Spinal cord (tissue), 10 donors: ENCODE data around the gene MSANTD4. TPM values are rescaled to one million over a fixed set of nuclear protein-coding genes. Genes with fewer than 3 reads are reported as not detected.

Experiments used
- DNase-seq, 6 donors: peaks; one replicate each; pipeline versions ENCODE4 v3.0.0 to v3.0.0-alpha.2; 2013 to 2015; ENCODE audit warnings: low spot score in 6 of 6, low read depth in 4 of 6
- H3K27ac ChIP-seq: one replicate; pipeline ENCODE4 v1.5.1; 2013; ENCODE audit warnings: low read depth, low read length, control low read depth
- H3K27me3 ChIP-seq: one replicate; pipeline ENCODE4 v1.6.1; 2013; ENCODE audit warnings: low read length; ENCODE audit not compliant: control insufficient read depth, insufficient read depth
- H3K36me3 ChIP-seq: one replicate; pipeline ENCODE4 v1.6.1; 2013; ENCODE audit warnings: low read length; ENCODE audit not compliant: control insufficient read depth, insufficient read depth
- H3K4me1 ChIP-seq: one replicate; pipeline ENCODE4 v1.6.1; 2013; ENCODE audit warnings: low read length; ENCODE audit not compliant: control insufficient read depth, insufficient read depth
- H3K4me3 ChIP-seq: one replicate; pipeline ENCODE4 v1.5.1; 2013; ENCODE audit warnings: low read depth, low read length, control low read depth
- H3K9me3 ChIP-seq: one replicate; pipeline ENCODE4 v1.6.1; 2013; ENCODE audit warnings: low read length; ENCODE audit not compliant: control insufficient read depth, insufficient read depth
- WGBS: methylation state at CpG from one replicate; pipeline ENCODE4 v1.1.5; 2013; ENCODE audit warnings: missing lambda C conversion rate; ENCODE audit not compliant: insufficient coverage; 5-methylcytosine and 5-hydroxymethylcytosine counted together
- polyA plus RNA-seq, 2 donors: library from polyadenylated mRNA; unstranded; fragments of 120-200 nt; gene quantifications; one replicate each; pipeline ENCODE4 v1.2.1, GENCODE V29; 2013; ENCODE audit not compliant: insufficient read length in 2 of 2
- total RNA-seq, 2 donors: library from RNA; depleted of rRNA in 1 of 2; stranded (reverse); fragments of 120-200 nt in 1 of 2; fragments of >200 nt in 1 of 2; gene quantifications; one replicate each; pipeline versions ENCODE4 v1.2.3 to v1.2.4, GENCODE V29; 2013 to 2014
- donor health status: healthy.

MSANTD4 gene
- total and polyA plus RNA-seq, 4 donors, result 23.6 to 46.5 (median 38.0) TPM

GRCh38 chr11:106049727-106050476 lies 27.9 kb upstream of the MSANTD4 start:
- Histone ChIP-seq H3K27me3 (no peaks in the 10 kb centered on the region), H3K27ac (no peak overlapping the region), H3K36me3 (no peaks in the 10 kb centered on the region), H3K4me1 (no peaks in the 10 kb centered on the region), H3K9me3 (no peaks in the 10 kb centered on the region), H3K4me3 (no peak overlapping the region)
- WGBS, result no CpG with 5 or more reads among the region's 5 CpGs
- peak in 1 of 6 donors; percentile 60 for DNase-seq

- Histone ChIP-seq H3K27me3 (no peaks in the 10 kb centered on the region), H3K9me3 (no peaks in the 10 kb centered on the region), H3K27ac (no peak overlapping the region), H3K36me3 (no peaks in the 10 kb centered on the region), H3K4me3 (no peak overlapping the region), H3K4me1 (no peaks in the 10 kb centered on the region)
- DNase-seq, result no peak
These were observed 25.6 kb upstream of the MSANTD4 start for GRCh38 chr11:106047631-106048030.

- no peak for DNase-seq
- no peak overlapping the region for H3K4me3 ChIP-seq
- H3K27ac ChIP-seq, result no peak overlapping the region
- no peaks in the 10 kb centered on the region for H3K4me1 ChIP-seq
- H3K9me3 ChIP-seq, result no peaks in the 10 kb centered on the region
- no peaks in the 10 kb centered on the region for H3K36me3 ChIP-seq
- H3K27me3 ChIP-seq, result no peaks in the 10 kb centered on the region
These were observed 21.5 kb upstream of the MSANTD4 start for GRCh38 chr11:106043540-106043939.

- H3K4me1 ChIP-seq, result no peaks in the 10 kb centered on the region
- no CpG with 5 or more reads among the region's 2 CpGs for WGBS
- no peaks in the 10 kb centered on the region for H3K27me3 ChIP-seq
- no peak for DNase-seq
- H3K4me3 ChIP-seq, result no peak overlapping the region
- H3K9me3 ChIP-seq, result no peaks in the 10 kb centered on the region
- no peak overlapping the region for H3K27ac ChIP-seq
- no peaks in the 10 kb centered on the region for H3K36me3 ChIP-seq
These were observed 10.8 kb upstream of the MSANTD4 start for GRCh38 chr11:106032861-106033260.

GRCh38 chr11:106031936-106032335 lies 9.9 kb upstream of the MSANTD4 start:
- no peaks in the 10 kb centered on the region for H3K4me1 ChIP-seq
- DNase-seq, result no peak
- WGBS, result 100% methylated on average over 1 of the region's 3 CpGs
- no peak overlapping the region for H3K27ac ChIP-seq
- H3K27me3 ChIP-seq, result no peaks in the 10 kb centered on the region
- H3K9me3 ChIP-seq, result no peaks in the 10 kb centered on the region
- H3K4me3 ChIP-seq, result no peak overlapping the region
- no peaks in the 10 kb centered on the region for H3K36me3 ChIP-seq

GRCh38 chr11:106031202-106031810 lies 9.3 kb upstream of the MSANTD4 start:
- 11% methylated on average over 1 of the region's 2 CpGs for WGBS
- no peaks in the 10 kb centered on the region for H3K9me3 ChIP-seq
- H3K4me3 ChIP-seq, result no peak overlapping the region
- no peak for DNase-seq
- no peaks in the 10 kb centered on the region for H3K27me3 ChIP-seq
- no peaks in the 10 kb centered on the region for H3K36me3 ChIP-seq
- H3K27ac ChIP-seq, result no peak overlapping the region
- no peaks in the 10 kb centered on the region for H3K4me1 ChIP-seq

DNA sequence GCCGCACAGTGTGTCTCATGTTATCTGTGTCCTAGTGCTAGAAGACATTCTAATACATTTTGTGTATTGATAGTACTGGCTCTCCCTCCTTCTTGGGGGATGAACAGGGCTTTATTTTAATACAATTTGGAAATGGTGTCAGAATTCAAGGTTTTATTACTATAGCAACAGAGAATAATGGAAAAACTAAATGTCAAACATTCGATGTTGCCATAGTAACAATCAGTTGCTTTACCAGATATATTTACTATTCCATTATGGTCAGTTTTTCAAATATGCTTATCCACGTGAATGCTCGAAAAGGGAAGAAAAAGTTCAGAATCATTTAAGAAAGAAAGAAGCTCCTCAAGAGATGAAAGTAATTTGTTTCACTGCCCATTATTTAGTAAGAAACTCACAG lies 8.6 kb upstream of the MSANTD4 start:
- Histone ChIP-seq H3K9me3 (no peaks in the 10 kb centered on the region), H3K27ac (no peak overlapping the region), H3K4me3 (no peak overlapping the region), H3K36me3 (no peaks in the 10 kb centered on the region), H3K27me3 (no peaks in the 10 kb centered on the region), H3K4me1 (no peaks in the 10 kb centered on the region)
- WGBS, result no CpG with 5 or more reads among the region's 4 CpGs
- DNase-seq, result no peak

DNA sequence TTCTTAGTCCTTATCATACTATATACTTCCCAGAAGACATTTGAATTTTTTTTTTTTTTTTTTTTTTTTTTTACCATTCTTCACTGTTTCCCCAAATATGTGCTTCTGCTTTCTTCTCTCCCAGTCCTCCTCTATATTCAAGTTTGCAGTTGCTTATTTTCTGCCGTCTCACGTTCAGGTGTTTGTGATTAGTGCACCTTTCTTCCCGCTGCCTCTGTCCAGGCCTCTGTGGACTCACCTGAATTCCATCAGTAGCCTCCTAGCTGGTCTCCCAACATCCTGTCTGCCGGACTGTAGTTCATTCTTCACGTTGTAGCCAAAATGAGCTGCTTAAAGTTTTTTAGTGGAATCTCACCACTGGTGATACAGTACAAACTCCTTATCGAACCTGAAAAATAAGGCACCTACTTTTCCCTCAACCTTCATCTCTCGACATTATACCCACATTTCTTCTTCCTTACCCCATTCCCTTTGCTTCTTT lies 795 bp upstream of the MSANTD4 start:
- Histone ChIP-seq H3K4me1 (peaks cover 4% of the 10 kb centered on the region), H3K27me3 (no peaks in the 10 kb centered on the region), H3K9me3 (no peaks in the 10 kb centered on the region), H3K27ac (peak overlapping the region; percentile 86), H3K4me3 (peak overlapping the region; percentile 94), H3K36me3 (no peaks in the 10 kb centered on the region)
- peak in 1 of 6 donors; percentile 8 for DNase-seq
- WGBS, result 85% methylated on average over 7 of the region's 7 CpGs

DNA sequence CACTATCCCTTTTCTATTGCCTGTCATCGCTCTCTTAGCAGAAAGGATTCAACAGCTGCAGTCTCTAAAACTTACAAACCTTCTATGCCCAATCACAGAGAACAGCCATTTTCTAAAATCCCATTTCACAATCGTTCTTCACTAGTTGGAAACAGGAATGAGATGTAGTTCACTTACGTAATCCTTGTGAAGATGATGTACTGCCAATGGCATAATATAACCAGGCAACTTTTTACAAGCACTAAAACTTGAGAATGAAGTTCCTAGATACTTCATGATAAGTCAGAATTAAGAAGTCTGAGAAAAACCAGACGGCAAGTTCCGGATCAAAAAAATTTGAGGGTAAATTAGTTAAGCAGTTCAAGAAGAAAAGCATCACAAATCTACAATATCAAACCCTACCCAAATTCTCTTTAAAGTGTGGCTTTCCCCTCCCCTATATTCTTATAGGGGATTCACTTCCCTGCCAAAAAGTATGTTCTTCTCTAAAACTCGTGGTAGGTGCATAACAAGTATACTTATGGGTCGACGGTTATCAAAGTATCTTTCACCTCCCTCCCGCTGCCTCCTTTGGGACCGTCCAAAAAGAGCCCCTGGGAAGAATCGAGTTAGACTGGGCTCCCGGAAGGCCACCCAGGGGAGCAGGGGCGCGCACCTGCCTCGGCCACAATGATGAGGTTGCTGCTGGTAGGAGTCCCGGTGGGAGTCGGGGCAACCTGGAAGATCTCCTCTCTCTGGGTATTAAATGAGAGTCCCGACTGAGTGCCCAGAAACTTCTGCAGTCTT lies 666 bp downstream of the MSANTD4 start:
- Histone ChIP-seq H3K9me3 (no peaks in the 10 kb centered on the region), H3K4me3 (peak overlapping the region; percentile 94), H3K27ac (peak overlapping the region; percentile 79), H3K36me3 (no peaks in the 10 kb centered on the region), H3K4me1 (peaks cover 4% of the 10 kb centered on the region), H3K27me3 (no peaks in the 10 kb centered on the region)
- peak in 1 of 6 donors; percentile 9 for DNase-seq
- 5% methylated on average over 13 of the region's 18 CpGs for WGBS
